H9 (cell line): ENCODE measurements around the gene C7orf25. TPM values are rescaled to one million over a fixed set of nuclear protein-coding genes. Genes with fewer than 3 reads are reported as not detected.

Source experiments
- DNase-seq: peaks from one replicate; pipeline ENCODE4 v3.0.0-alpha.2; 2017
- H2AFZ ChIP-seq: one replicate; pipeline ENCODE4 v1.6.1; 2013; ENCODE audit warnings: mild to moderate bottlenecking, low read length, control low read depth, moderate library complexity
- H2AK5ac ChIP-seq: 2 replicates; pipeline ENCODE4 v1.6.1; 2013; ENCODE audit warnings: low read length, control low read depth, mixed read lengths; ENCODE audit not compliant: insufficient read length
- H2BK120ac ChIP-seq: one replicate; pipeline ENCODE4 v1.6.1; 2013; ENCODE audit warnings: low read depth, mild to moderate bottlenecking, low read length, control low read depth, inconsistent platforms; ENCODE audit not compliant: poor library complexity, severe bottlenecking
- H2BK12ac ChIP-seq: 2 replicates; pipeline ENCODE4 v1.6.1; 2013; ENCODE audit warnings: low read length, control low read depth, mixed read lengths, low read depth; ENCODE audit not compliant: insufficient read length
- H2BK15ac ChIP-seq: 2 replicates; pipeline ENCODE4 v1.6.1; 2013; ENCODE audit warnings: low read depth, low read length, control low read depth
- H2BK20ac ChIP-seq: one replicate; pipeline ENCODE4 v1.6.1; 2013; ENCODE audit warnings: low read depth, mild to moderate bottlenecking, low read length, control low read depth, inconsistent platforms; ENCODE audit not compliant: poor library complexity, severe bottlenecking
- H2BK5ac ChIP-seq: 2 replicates; pipeline ENCODE4 v1.6.1; 2013; ENCODE audit warnings: low read length, control low read depth, mixed read lengths; ENCODE audit not compliant: insufficient read length
- H3K14ac ChIP-seq: 2 replicates; pipeline ENCODE4 v1.6.1; 2013; ENCODE audit warnings: low read length, control low read depth; ENCODE audit not compliant: insufficient read depth
- H3K18ac ChIP-seq: 2 replicates; pipeline ENCODE4 v1.6.1; 2013; ENCODE audit warnings: low read depth, mild to moderate bottlenecking, mixed read lengths, low read length, control low read depth; ENCODE audit not compliant: insufficient read length
- H3K23ac ChIP-seq: 2 replicates; pipeline ENCODE4 v1.6.1; 2013; ENCODE audit warnings: low read length, control low read depth, mixed read lengths, low read depth; ENCODE audit not compliant: insufficient read length
- H3K23me2 ChIP-seq: 2 replicates; pipeline ENCODE4 v1.6.1; 2013; ENCODE audit warnings: low read depth, mild to moderate bottlenecking, mixed read lengths, low read length, control low read depth; ENCODE audit not compliant: insufficient read length, poor library complexity, severe bottlenecking
- H3K27ac ChIP-seq: 2 replicates; pipeline ENCODE4 v1.5.1; 2013; ENCODE audit warnings: low read length, control low read depth, mixed read lengths, low read depth; ENCODE audit not compliant: insufficient read length
- H3K27me3 ChIP-seq: 2 replicates; pipeline ENCODE4 v1.6.1; 2013; ENCODE audit warnings: low read length, control low read depth, inconsistent platforms; ENCODE audit not compliant: insufficient read depth
- H3K4ac ChIP-seq: 2 replicates; pipeline ENCODE4 v1.6.1; 2013; ENCODE audit warnings: low read depth, mild to moderate bottlenecking, control low read depth, inconsistent platforms, low read length, moderate library complexity
- H3K4me1 ChIP-seq: 2 replicates; pipeline ENCODE4 v1.6.1; 2013; ENCODE audit warnings: low read length, control low read depth, inconsistent platforms; ENCODE audit not compliant: insufficient read depth
- H3K4me2 ChIP-seq: 2 replicates; pipeline ENCODE4 v1.6.1; 2013; ENCODE audit warnings: low read length, control low read depth, mixed read lengths; ENCODE audit not compliant: insufficient read length, insufficient read depth
- H3K56ac ChIP-seq: 2 replicates; pipeline ENCODE4 v1.6.1; 2013; ENCODE audit warnings: low read depth, mild to moderate bottlenecking, mixed read lengths, low read length, control low read depth; ENCODE audit not compliant: insufficient read length
- H3K79me1 ChIP-seq: 2 replicates; pipeline ENCODE4 v1.6.1; 2013; ENCODE audit warnings: low read depth, mild to moderate bottlenecking, moderate library complexity, low read length, control low read depth, inconsistent platforms; ENCODE audit not compliant: insufficient read depth, poor library complexity, severe bottlenecking
- H3K79me2 ChIP-seq: 2 replicates; pipeline ENCODE4 v1.6.1; 2013; ENCODE audit warnings: low read length, control low read depth, inconsistent platforms; ENCODE audit not compliant: insufficient read depth
- H3K9ac ChIP-seq: 2 replicates; pipeline ENCODE4 v1.6.1; 2013; ENCODE audit warnings: low read length, control low read depth, mixed read lengths; ENCODE audit not compliant: insufficient read length; ENCODE audit errors: extremely low read depth
- H3K9me3 ChIP-seq: one replicate; pipeline ENCODE4 v1.6.1; 2013; ENCODE audit warnings: low read depth, low read length, inconsistent platforms; ENCODE audit not compliant: control insufficient read depth
- H3T11ph ChIP-seq: one replicate; pipeline ENCODE4 v1.6.1; 2013; ENCODE audit warnings: mild to moderate bottlenecking, low read length, control low read depth, inconsistent platforms
- H4K20me1 ChIP-seq: one replicate; pipeline ENCODE4 v1.6.1; 2013; ENCODE audit not compliant: control insufficient read depth, insufficient read length, insufficient read depth
- H4K5ac ChIP-seq: 2 replicates; pipeline ENCODE4 v1.6.1; 2013; ENCODE audit warnings: low read depth, mild to moderate bottlenecking, mixed read lengths, low read length, control low read depth; ENCODE audit not compliant: insufficient read length
- H4K8ac ChIP-seq: replicated peaks from 2 replicates; pipeline ENCODE4 v1.6.1; 2013; ENCODE audit warnings: low read length, control low read depth, mixed read lengths, low read depth; ENCODE audit not compliant: insufficient read length
- H4K91ac ChIP-seq: 2 replicates; pipeline ENCODE4 v1.6.1; 2013; ENCODE audit warnings: low read depth, mild to moderate bottlenecking, moderate library complexity, mixed read lengths, low read length, control low read depth; ENCODE audit not compliant: insufficient read length
- H3K27ac Mint-ChIP-seq, 3 experiments: 2 replicates in 2 of 3; 3 replicates in 1 of 3; pipeline ENCODE4 v1.8.0; 2020 to 2021; ENCODE audit warnings: mixed read lengths in 3 of 3, mild to moderate bottlenecking in 1 of 3, moderate library complexity in 1 of 3
- H3K27me3 Mint-ChIP-seq: 2 replicates; pipeline ENCODE4 v1.8.0; 2021; ENCODE audit warnings: low read depth, mild to moderate bottlenecking, moderate library complexity, mixed read lengths
- H3K36me3 Mint-ChIP-seq, 3 experiments: 2 replicates in 2 of 3; 3 replicates in 1 of 3; pipeline ENCODE4 v1.8.0; 2020 to 2021; ENCODE audit warnings: low read depth in 3 of 3, mixed read lengths in 3 of 3; ENCODE audit not compliant: insufficient read depth in 1 of 3
- H3K4me1 Mint-ChIP-seq, 2 experiments: 2 replicates each; pipeline ENCODE4 v1.8.0; 2020; ENCODE audit warnings: mixed read lengths in 2 of 2
- H3K4me3 Mint-ChIP-seq, 2 experiments: 2 replicates in 1 of 2; 3 replicates in 1 of 2; pipeline ENCODE4 v1.8.0; 2020 to 2021; ENCODE audit warnings: mild to moderate bottlenecking in 2 of 2, mixed read lengths in 2 of 2, moderate library complexity in 1 of 2
- H3K9me3 Mint-ChIP-seq, 2 experiments: 2 replicates in 1 of 2; 3 replicates in 1 of 2; pipeline ENCODE4 v1.8.0; 2020; ENCODE audit warnings: mild to moderate bottlenecking in 2 of 2, mixed read lengths in 2 of 2, moderate library complexity in 1 of 2
- WGBS: extraction: QIAGEN DNeasy Blood & Tissue Kit; methylation state at CpG from one replicate; pipeline ENCODE4 v1.1.7; 2013; ENCODE audit warnings: missing lambda C conversion rate, low lambda C conversion rate, mixed read lengths; ENCODE audit not compliant: insufficient read length; ENCODE audit errors: extremely low coverage; 5-methylcytosine and 5-hydroxymethylcytosine counted together
- total RNA-seq: library from RNA; stranded (reverse); gene quantifications from 2 replicates; pipeline ENCODE4 v1.2.1, GENCODE V29; 2021
- TF ChIP-seq, protein P1 (sequence below): fragments of 200-600 bp; sonication (generic); conservative IDR thresholded peaks from 3 replicates; pipeline ENCODE4 v1.8.0; 2021; ENCODE audit warnings: antibody characterized with exemption, mild to moderate bottlenecking

Gene C7orf25
- total RNA-seq, 1 experiment from 2014 or later = 3.8 TPM

DNA sequence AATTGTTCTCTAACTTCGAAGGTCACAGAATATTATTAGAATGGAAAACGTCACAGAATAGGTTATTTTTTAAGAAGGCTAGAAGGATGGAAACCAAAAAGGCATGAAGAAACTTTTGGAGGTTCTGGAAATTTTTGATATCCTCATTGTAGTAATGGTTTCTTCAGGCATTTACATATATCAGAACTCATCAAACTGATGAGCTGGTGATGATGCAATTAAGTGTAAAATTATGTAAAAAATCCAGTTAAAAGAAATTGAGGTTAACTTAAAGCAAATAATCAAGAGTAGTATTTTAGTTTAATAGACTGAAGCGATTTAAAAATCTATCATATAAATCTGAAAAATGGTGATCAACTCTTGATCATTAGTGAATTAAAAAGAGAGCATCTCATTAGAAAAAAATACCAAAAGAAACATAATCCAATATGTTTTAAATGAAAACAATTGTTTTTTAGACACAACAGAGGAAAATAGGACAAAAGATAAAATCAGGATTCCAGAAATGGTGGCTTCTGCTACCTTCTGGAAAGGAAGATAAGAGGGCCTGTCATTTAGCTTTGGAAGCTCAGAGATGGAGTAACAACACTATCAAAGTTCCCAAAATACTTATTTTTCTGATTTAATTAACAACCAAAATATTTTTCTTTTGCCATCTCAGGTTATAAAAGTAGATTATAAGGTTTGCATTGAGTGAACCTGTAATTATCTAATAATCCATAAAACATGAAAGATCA is 10.3 kb upstream of the C7orf25 start:
- Histone ChIP-seq H4K8ac (no peak overlapping the region), H3T11ph (no peak overlapping the region), H3K4ac (no peak overlapping the region), H2BK20ac (no peak overlapping the region), H2BK120ac (no peak overlapping the region), H4K20me1 (no peaks in the 10 kb centered on the region), H3K18ac (no peak overlapping the region), H3K79me1 (peaks cover 3% of the 10 kb centered on the region), H3K23ac (no peak overlapping the region), H3K14ac (no peak overlapping the region), H3K56ac (no peak overlapping the region), H3K4me1 (no peaks in the 10 kb centered on the region), H3K79me2 (no peaks in the 10 kb centered on the region), H2AK5ac (no peak overlapping the region), H2BK5ac (no peak overlapping the region), H3K27ac (no peak overlapping the region), H3K9me3 (no peaks in the 10 kb centered on the region), H2BK12ac (no peak overlapping the region), H3K4me2 (no peak overlapping the region), H4K91ac (no peak overlapping the region), H2BK15ac (no peak overlapping the region), H3K9ac (no peak overlapping the region), H2AFZ (no peak overlapping the region), H3K27me3 (no peaks in the 10 kb centered on the region), H4K5ac (no peak overlapping the region), H3K23me2 (no peaks in the 10 kb centered on the region)
- Mint-ChIP-seq H3K36me3 (peaks cover 41 to 93% (median 84%) of the 10 kb centered on the region in 3 experiments; a peak in 6 of 7 replicates), H3K9me3 (no peaks in the 10 kb centered on the region), H3K4me3 (no peak overlapping the region), H3K27me3 (no peaks in the 10 kb centered on the region), H3K4me1 (peaks cover 0 to 9% of the 10 kb centered on the region in 2 experiments; a peak in 2 of 4 replicates), H3K27ac (no peak overlapping the region)
- no CpG with 5 or more reads among the region's 3 CpGs for WGBS
- no peak for DNase-seq
- TF ChIP-seq, protein P1, sequence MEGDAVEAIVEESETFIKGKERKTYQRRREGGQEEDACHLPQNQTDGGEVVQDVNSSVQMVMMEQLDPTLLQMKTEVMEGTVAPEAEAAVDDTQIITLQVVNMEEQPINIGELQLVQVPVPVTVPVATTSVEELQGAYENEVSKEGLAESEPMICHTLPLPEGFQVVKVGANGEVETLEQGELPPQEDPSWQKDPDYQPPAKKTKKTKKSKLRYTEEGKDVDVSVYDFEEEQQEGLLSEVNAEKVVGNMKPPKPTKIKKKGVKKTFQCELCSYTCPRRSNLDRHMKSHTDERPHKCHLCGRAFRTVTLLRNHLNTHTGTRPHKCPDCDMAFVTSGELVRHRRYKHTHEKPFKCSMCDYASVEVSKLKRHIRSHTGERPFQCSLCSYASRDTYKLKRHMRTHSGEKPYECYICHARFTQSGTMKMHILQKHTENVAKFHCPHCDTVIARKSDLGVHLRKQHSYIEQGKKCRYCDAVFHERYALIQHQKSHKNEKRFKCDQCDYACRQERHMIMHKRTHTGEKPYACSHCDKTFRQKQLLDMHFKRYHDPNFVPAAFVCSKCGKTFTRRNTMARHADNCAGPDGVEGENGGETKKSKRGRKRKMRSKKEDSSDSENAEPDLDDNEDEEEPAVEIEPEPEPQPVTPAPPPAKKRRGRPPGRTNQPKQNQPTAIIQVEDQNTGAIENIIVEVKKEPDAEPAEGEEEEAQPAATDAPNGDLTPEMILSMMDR = no peak
